Caco-2 (cell line): ENCODE measurements around the gene PPP6R2. TPM values are rescaled to one million over a fixed set of nuclear protein-coding genes. Genes with fewer than 3 reads are reported as not detected.

Source experiments
- BruUV-seq: library from RNA; stranded (reverse); fragments of 400-500 nt; replicated peaks from 2 replicates; lab custom pipeline; 2021; lab: Mats Ljungman, UMichigan
- CTCF ChIA-PET: fragments of 300-600 bp; sonication (Branson Sonifier 250); formaldehyde crosslinking; loops from one replicate; lab custom pipeline; 2022; ENCODE audit warnings: antibody characterized with exemption; lab: Charles Lee
- POLR2A ChIA-PET: fragments of 300-600 bp; sonication (Branson Sonifier 250); formaldehyde crosslinking; loops from one replicate; lab custom pipeline; 2022; ENCODE audit warnings: antibody characterized with exemption; lab: Charles Lee
- DNase-seq, 2 experiments: peaks; one replicate each; pipeline versions ENCODE4 v3.0.0 to v3.0.0-alpha.2; 2020 to 2022
- H3K27me3 ChIP-seq: replicated peaks from 2 replicates; pipeline ENCODE4 v1.6.0; 2011; ENCODE audit warnings: low read length; ENCODE audit not compliant: control insufficient read depth, insufficient read depth
- H3K36me3 ChIP-seq: 2 replicates; pipeline ENCODE4 v1.5.1; 2011; ENCODE audit warnings: low read length; ENCODE audit not compliant: control insufficient read depth, insufficient read depth
- H3K4me1 ChIP-seq: fragments of 250-450 bp; sonication (Bioruptor Pico); 2 replicates; pipeline ENCODE4 v1.5.1; 2020; ENCODE audit warnings: mild to moderate bottlenecking
- H3K4me3 ChIP-seq: 2 replicates; pipeline ENCODE4 v1.5.1; 2011; ENCODE audit warnings: low read depth, mild to moderate bottlenecking, control low read depth, low read length
- H3K9me3 ChIP-seq: fragments of 250-450 bp; sonication (Bioruptor Pico); 2 replicates; pipeline ENCODE4 v1.5.1; 2020; ENCODE audit warnings: mild to moderate bottlenecking, moderate library complexity
- H3K27ac Mint-ChIP-seq: one replicate; pipeline ENCODE4 v1.8.0; 2022; ENCODE audit warnings: mixed read lengths; ENCODE audit not compliant: unreplicated experiment
- H3K27me3 Mint-ChIP-seq: one replicate; pipeline ENCODE4 v1.8.0; 2022; ENCODE audit warnings: mixed read lengths; ENCODE audit not compliant: insufficient read depth, unreplicated experiment
- H3K36me3 Mint-ChIP-seq: one replicate; pipeline ENCODE4 v1.8.0; 2022; ENCODE audit warnings: mild to moderate bottlenecking, mixed read lengths; ENCODE audit not compliant: insufficient read depth, unreplicated experiment
- H3K4me1 Mint-ChIP-seq: one replicate; pipeline ENCODE4 v1.8.0; 2022; ENCODE audit warnings: low read depth, mixed read lengths; ENCODE audit not compliant: unreplicated experiment
- H3K4me3 Mint-ChIP-seq: one replicate; pipeline ENCODE4 v1.8.0; 2022; ENCODE audit warnings: mild to moderate bottlenecking, moderate library complexity, mixed read lengths; ENCODE audit not compliant: unreplicated experiment
- H3K9me3 Mint-ChIP-seq: one replicate; pipeline ENCODE4 v1.8.0; 2022; ENCODE audit warnings: mixed read lengths; ENCODE audit not compliant: unreplicated experiment
- intact Hi-C: fragments of 100-400 bp; cut with micrococcal nuclease; formaldehyde crosslinking; loops from one replicate; pipeline ENCODE4 v1.10.0; 2022; ENCODE audit not compliant: unreplicated experiment
- total RNA-seq: library from RNA; stranded (reverse); gene quantifications from 2 replicates; pipeline ENCODE4 v1.2.3, GENCODE V29; 2022
- TF ChIP-seq, protein P1 (sequence below), 2 experiments: fragments of 200-600 bp in 1 of 2; IDR thresholded peaks; 1 replicate in 1 of 2; 2 replicates in 1 of 2; pipeline versions ENCODE4 v1.5.1 to v1.8.0; 2011 to 2022; ENCODE audit warnings: antibody characterized with exemption in 1 of 2, control low read depth in 1 of 2, inconsistent platforms in 1 of 2, low read depth in 1 of 2, low read length in 1 of 2, mild to moderate bottlenecking in 1 of 2, moderate library complexity in 1 of 2; ENCODE audit not compliant: insufficient read depth in 1 of 2, severe bottlenecking in 1 of 2, unreplicated experiment in 1 of 2

PPP6R2 gene
- total RNA-seq, 1 experiment from 2014 or later, result 60.7 TPM

DNA sequence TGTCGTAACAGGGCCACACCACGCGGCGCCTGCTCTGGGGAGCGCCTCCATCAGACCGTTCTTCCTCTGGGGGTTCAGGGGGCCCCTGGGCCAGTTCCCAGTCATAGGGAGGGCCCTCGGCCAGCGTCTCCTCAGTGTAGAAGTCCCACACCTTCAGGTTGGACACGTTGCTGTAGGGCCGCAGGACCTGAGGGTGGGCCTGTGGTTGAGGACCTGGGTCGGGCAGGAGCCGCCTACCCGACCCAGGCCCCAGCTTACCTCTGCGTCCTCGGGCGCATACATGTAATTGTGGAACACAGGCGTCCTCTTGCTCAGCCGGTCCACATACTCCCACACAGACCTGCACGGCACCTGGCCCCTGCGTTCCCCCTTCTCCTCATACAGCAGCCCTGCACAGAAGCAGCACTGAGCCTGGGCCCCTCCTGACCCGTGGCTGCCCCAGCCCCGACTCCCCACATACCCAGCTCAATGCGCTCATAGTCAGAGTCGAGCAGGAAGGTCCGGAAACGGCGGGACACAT is 111.5 kb downstream of the PPP6R2 start:
- intact Hi-C loops, result no loop called here
- H3K9me3 ChIP-seq, result no peaks in the 10 kb centered on the region
- POLR2A ChIA-PET, result no interaction called here
- Mint-ChIP-seq H3K27ac (no peak overlapping the region), H3K36me3 (peaks cover 74% of the 10 kb centered on the region), H3K4me1 (no peaks in the 10 kb centered on the region), H3K27me3 (no peaks in the 10 kb centered on the region), H3K4me3 (no peak overlapping the region), H3K9me3 (no peaks in the 10 kb centered on the region)
- CTCF ChIA-PET, result interaction anchor here (0.5 kb wide), 1 partner anchor 166 kb away, joined by 4 read pairs; no protein-coding TSS in a partner anchor
- no peaks in the 10 kb centered on the region for H3K4me1 ChIP-seq
- no TSS peak for BruUV-seq
- DNase-seq, result no peak
- TF ChIP-seq, protein P1, sequence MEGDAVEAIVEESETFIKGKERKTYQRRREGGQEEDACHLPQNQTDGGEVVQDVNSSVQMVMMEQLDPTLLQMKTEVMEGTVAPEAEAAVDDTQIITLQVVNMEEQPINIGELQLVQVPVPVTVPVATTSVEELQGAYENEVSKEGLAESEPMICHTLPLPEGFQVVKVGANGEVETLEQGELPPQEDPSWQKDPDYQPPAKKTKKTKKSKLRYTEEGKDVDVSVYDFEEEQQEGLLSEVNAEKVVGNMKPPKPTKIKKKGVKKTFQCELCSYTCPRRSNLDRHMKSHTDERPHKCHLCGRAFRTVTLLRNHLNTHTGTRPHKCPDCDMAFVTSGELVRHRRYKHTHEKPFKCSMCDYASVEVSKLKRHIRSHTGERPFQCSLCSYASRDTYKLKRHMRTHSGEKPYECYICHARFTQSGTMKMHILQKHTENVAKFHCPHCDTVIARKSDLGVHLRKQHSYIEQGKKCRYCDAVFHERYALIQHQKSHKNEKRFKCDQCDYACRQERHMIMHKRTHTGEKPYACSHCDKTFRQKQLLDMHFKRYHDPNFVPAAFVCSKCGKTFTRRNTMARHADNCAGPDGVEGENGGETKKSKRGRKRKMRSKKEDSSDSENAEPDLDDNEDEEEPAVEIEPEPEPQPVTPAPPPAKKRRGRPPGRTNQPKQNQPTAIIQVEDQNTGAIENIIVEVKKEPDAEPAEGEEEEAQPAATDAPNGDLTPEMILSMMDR (IDR thresholded peaks at IDR 0.05; ENCODE audit: insufficient read depth in 1 of 2, low read depth in 1 of 2, low read length in 1 of 2, severe bottlenecking in 1 of 2, unreplicated experiment in 1 of 2), result no peak
- H3K27me3 ChIP-seq, result no peaks in the 10 kb centered on the region
- H3K36me3 ChIP-seq, result no peaks in the 10 kb centered on the region; the same call in 1 of the 2 replicates
- H3K4me3 ChIP-seq, result no peak overlapping the region

DNA sequence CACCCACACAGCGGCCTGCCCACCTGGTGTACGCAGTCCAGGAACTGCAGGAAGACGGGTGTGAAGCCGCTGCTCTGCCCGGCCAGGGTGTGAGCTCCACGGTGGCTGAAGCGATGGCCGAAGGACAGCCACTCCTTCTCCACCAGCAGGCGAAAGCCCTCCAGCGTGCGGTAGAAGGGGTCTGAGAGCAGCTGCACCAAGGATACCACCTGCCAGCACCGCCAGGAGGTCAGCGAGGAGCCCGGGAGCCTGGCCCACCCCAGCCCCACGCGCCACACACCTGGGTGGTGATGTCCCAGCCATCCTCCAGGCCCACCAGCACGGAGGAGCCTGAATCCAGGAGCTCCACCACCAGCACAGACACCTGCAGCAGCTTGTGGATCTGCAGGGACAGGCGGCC is 112.1 kb downstream of the PPP6R2 start:
- TF ChIP-seq, protein P1 (IDR thresholded peaks at IDR 0.05; ENCODE audit: insufficient read depth in 1 of 2, low read depth in 1 of 2, low read length in 1 of 2, severe bottlenecking in 1 of 2, unreplicated experiment in 1 of 2), result no peak
- Mint-ChIP-seq H3K27me3 (no peaks in the 10 kb centered on the region), H3K4me3 (no peak overlapping the region), H3K36me3 (peaks cover 68% of the 10 kb centered on the region), H3K4me1 (no peaks in the 10 kb centered on the region), H3K9me3 (no peaks in the 10 kb centered on the region), H3K27ac (no peak overlapping the region)
- ChIA-PET CTCF (no interaction called here), POLR2A (no interaction called here)
- Histone ChIP-seq H3K27me3 (no peaks in the 10 kb centered on the region), H3K9me3 (no peaks in the 10 kb centered on the region), H3K4me1 (no peaks in the 10 kb centered on the region), H3K4me3 (no peak overlapping the region), H3K36me3 (no peaks in the 10 kb centered on the region; the same call in 1 of the 2 replicates)
- intact Hi-C loops, result no loop called here
- no TSS peak for BruUV-seq
- DNase-seq, result no peak

DNA sequence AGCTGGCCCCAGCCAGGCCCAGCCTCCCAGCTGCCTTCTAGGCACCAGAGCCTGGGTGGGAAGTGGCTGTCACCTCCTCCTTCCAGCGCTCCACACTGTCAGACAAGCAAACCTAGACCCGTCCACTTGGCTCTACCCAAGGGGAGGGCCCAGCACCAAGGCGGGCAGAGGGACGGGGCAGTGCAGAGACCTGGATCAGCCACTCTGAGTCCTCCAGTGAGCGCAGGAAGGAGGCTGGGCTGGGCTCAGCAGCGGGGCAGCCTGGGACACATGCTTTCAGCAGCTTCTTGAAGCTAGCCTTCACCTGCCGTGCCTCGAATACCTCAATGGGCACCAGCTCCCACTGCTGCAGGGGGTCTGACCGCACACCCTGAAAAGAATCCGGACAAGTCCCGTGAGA is 112.9 kb downstream of the PPP6R2 start:
- H3K4me3 Mint-ChIP-seq, result no peak overlapping the region
- ChIA-PET POLR2A (no interaction called here), CTCF (no interaction called here)
- peaks cover 3% of the 10 kb centered on the region; the same call in 1 of the 2 replicates for H3K36me3 ChIP-seq
- peaks cover 65% of the 10 kb centered on the region for H3K36me3 Mint-ChIP-seq
- BruUV-seq, result no TSS peak
- H3K9me3 Mint-ChIP-seq, result no peaks in the 10 kb centered on the region
- no peaks in the 10 kb centered on the region for H3K9me3 ChIP-seq
- no peaks in the 10 kb centered on the region for H3K27me3 ChIP-seq
- H3K4me1 ChIP-seq, result peaks cover 5% of the 10 kb centered on the region; the same call in 1 of the 2 replicates
- H3K27ac Mint-ChIP-seq, result no peak overlapping the region
- no peak for DNase-seq
- no peaks in the 10 kb centered on the region for H3K27me3 Mint-ChIP-seq
- intact Hi-C loops, result no loop called here
- H3K4me1 Mint-ChIP-seq, result peaks cover 3% of the 10 kb centered on the region
- H3K4me3 ChIP-seq, result no peak overlapping the region
- TF ChIP-seq, protein P1 (IDR thresholded peaks at IDR 0.05; ENCODE audit: insufficient read depth in 1 of 2, low read depth in 1 of 2, low read length in 1 of 2, severe bottlenecking in 1 of 2, unreplicated experiment in 1 of 2), result no peak
